ENCODE data around the gene NTN4. TPM values are rescaled to one million over a fixed set of nuclear protein-coding genes. Genes with fewer than 3 reads are reported as not detected.

NTN4 gene
- total RNA-seq, 1 experiment from 2014 or later: 0.17 TPM

DNA sequence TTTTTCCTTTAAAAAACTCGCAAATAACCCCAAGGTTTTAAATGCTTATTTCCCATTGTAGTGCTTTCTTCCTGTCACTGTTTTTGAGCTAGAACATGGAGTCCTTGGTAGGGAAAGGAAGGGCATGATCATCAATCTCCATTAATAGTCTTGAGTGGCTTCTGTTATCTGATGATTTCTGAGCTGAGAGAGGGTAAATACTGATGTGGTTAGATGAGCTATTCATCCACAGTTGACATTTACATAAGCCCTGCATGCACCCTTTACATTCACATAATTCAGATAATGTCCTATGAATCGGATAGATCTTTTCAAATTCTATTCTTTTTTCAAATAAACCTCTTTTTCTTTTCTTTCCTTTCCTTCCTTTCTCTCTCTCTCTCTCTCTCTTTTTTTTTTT, 81.4 kb downstream of the NTN4 start:
- Histone ChIP-seq H3K56ac (ENCODE audit: insufficient read length, low read depth, low read length) (no peak overlapping the region), H4K8ac (replicated peaks; ENCODE audit: insufficient read length, low read depth, low read length) (no peak overlapping the region), H4K91ac (ENCODE audit: insufficient read length, low read depth, low read length) (no peak overlapping the region), H2BK12ac (ENCODE audit: insufficient read length, low read depth, low read length) (no peak overlapping the region), H3K4ac (ENCODE audit: low read depth, low read length) (no peak overlapping the region), H3K9ac (ENCODE audit: extremely low read depth, insufficient read length, low read length) (no peak overlapping the region), H3K18ac (ENCODE audit: insufficient read length, low read depth, low read length) (no peak overlapping the region), H3K79me1 (ENCODE audit: insufficient read depth, low read depth, low read length, poor library complexity, severe bottlenecking) (no peaks in the 10 kb centered on the region), H4K20me1 (ENCODE audit: control insufficient read depth, insufficient read depth, insufficient read length) (no peaks in the 10 kb centered on the region), H2BK15ac (ENCODE audit: low read depth, low read length) (no peak overlapping the region), H3K79me2 (ENCODE audit: insufficient read depth, low read length) (no peaks in the 10 kb centered on the region), H2BK20ac (ENCODE audit: low read depth, low read length, poor library complexity, severe bottlenecking) (no peak overlapping the region), H4K5ac (ENCODE audit: insufficient read length, low read depth, low read length) (no peak overlapping the region), H3K14ac (ENCODE audit: insufficient read depth, low read length) (no peak overlapping the region), H3K27ac (ENCODE audit: insufficient read length, low read depth, low read length) (no peak overlapping the region), H3K4me2 (ENCODE audit: insufficient read depth, insufficient read length, low read length) (no peak overlapping the region), H2AFZ (ENCODE audit: low read length) (no peak overlapping the region), H2BK5ac (ENCODE audit: insufficient read length, low read length) (no peak overlapping the region), H2BK120ac (ENCODE audit: low read depth, low read length, poor library complexity, severe bottlenecking) (no peak overlapping the region), H2AK5ac (ENCODE audit: insufficient read length, low read length) (no peak overlapping the region), H3K9me3 (ENCODE audit: control insufficient read depth, low read depth, low read length) (no peaks in the 10 kb centered on the region), H3K23ac (ENCODE audit: insufficient read length, low read depth, low read length) (no peak overlapping the region), H3K23me2 (ENCODE audit: insufficient read length, low read depth, low read length, poor library complexity, severe bottlenecking) (no peaks in the 10 kb centered on the region), H3T11ph (ENCODE audit: low read length) (no peak overlapping the region), H3K4me1 (ENCODE audit: insufficient read depth, low read length) (peaks cover 2% of the 10 kb centered on the region; the same call in 1 of the 2 replicates), H3K27me3 (ENCODE audit: insufficient read depth, low read length) (no peaks in the 10 kb centered on the region)
- no peak overlapping the region for H3K4me3 Mint-ChIP-seq
- peaks cover 13 to 14% of the 10 kb centered on the region in 2 experiments for H3K4me1 Mint-ChIP-seq
- TF ChIP-seq, protein P1, sequence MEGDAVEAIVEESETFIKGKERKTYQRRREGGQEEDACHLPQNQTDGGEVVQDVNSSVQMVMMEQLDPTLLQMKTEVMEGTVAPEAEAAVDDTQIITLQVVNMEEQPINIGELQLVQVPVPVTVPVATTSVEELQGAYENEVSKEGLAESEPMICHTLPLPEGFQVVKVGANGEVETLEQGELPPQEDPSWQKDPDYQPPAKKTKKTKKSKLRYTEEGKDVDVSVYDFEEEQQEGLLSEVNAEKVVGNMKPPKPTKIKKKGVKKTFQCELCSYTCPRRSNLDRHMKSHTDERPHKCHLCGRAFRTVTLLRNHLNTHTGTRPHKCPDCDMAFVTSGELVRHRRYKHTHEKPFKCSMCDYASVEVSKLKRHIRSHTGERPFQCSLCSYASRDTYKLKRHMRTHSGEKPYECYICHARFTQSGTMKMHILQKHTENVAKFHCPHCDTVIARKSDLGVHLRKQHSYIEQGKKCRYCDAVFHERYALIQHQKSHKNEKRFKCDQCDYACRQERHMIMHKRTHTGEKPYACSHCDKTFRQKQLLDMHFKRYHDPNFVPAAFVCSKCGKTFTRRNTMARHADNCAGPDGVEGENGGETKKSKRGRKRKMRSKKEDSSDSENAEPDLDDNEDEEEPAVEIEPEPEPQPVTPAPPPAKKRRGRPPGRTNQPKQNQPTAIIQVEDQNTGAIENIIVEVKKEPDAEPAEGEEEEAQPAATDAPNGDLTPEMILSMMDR (conservative IDR thresholded peaks at IDR 0.05): no peak
- H3K9me3 Mint-ChIP-seq: no peaks in the 10 kb centered on the region
- no peak for DNase-seq
- no peaks in the 10 kb centered on the region; a peak in 1 of 7 replicates for H3K36me3 Mint-ChIP-seq (ENCODE audit: insufficient read depth in 1 of 3, low read depth in 3 of 3)
- 100% methylated on average over 1 of the region's 2 CpGs for WGBS (ENCODE audit: extremely low coverage, insufficient read length, low lambda C conversion rate)
- H3K27ac Mint-ChIP-seq: peak overlapping the region in 1 of 3 experiments; percentile 69; a peak in 2 of 7 replicates
- no peaks in the 10 kb centered on the region for H3K27me3 Mint-ChIP-seq (ENCODE audit: low read depth)
